Activated CD4-positive, alpha-beta memory T cell treated with anti-CD3 and anti-CD28 coated beads, Interleukin-2, amount 10 ng/mL, durations not matched to agents 7 days and 5 days (primary cell): Measurements from ENCODE around the gene CYSRT1. TPM values are rescaled to one million over a fixed set of nuclear protein-coding genes. Genes with fewer than 3 reads are reported as not detected.
A peak's percentile ranks its signal among the peaks of the same experiment; 100 is the strongest.

Experiments
- CTCF ChIA-PET: fragments of 350-600 bp; sonication (Branson Sonifier 250); formaldehyde crosslinking; loops from one replicate; lab custom pipeline; 2021; ENCODE audit warnings: antibody characterized with exemption, inconsistent platforms; lab: Charles Lee
- POLR2A ChIA-PET: fragments of 350-600 bp; sonication (Branson Sonifier 250); formaldehyde crosslinking; loops from one replicate; lab custom pipeline; 2021; ENCODE audit warnings: antibody characterized with exemption; lab: Charles Lee
- DNase-seq: peaks from one replicate; pipeline ENCODE4 v3.0.0-alpha.2; 2020
- H3K27ac Mint-ChIP-seq: one replicate; pipeline ENCODE4 v1.8.0; 2021; ENCODE audit warnings: mild to moderate bottlenecking, mixed read lengths
- H3K27me3 Mint-ChIP-seq: one replicate; pipeline ENCODE4 v1.8.0; 2021; ENCODE audit warnings: mixed read lengths
- H3K36me3 Mint-ChIP-seq: one replicate; pipeline ENCODE4 v1.8.0; 2021; ENCODE audit warnings: low read depth, mixed read lengths
- H3K4me1 Mint-ChIP-seq: one replicate; pipeline ENCODE4 v1.8.0; 2021; ENCODE audit warnings: mixed read lengths
- H3K4me3 Mint-ChIP-seq: one replicate; pipeline ENCODE4 v1.8.0; 2021; ENCODE audit warnings: mild to moderate bottlenecking, mixed read lengths
- H3K9me3 Mint-ChIP-seq: one replicate; pipeline ENCODE4 v1.8.0; 2021; ENCODE audit warnings: mixed read lengths
- total RNA-seq, 2 experiments: library from RNA; stranded (reverse); gene quantifications; one replicate each; pipeline ENCODE4 v1.2.3, GENCODE V29; 2021

The CYSRT1 gene
- total RNA-seq, 2 experiments from 2014 or later: 0.86 to 0.93 TPM

- no peak for DNase-seq
- Mint-ChIP-seq H3K27ac (no peak overlapping the region), H3K27me3 (no peaks in the 10 kb centered on the region), H3K36me3 (peaks cover 40% of the 10 kb centered on the region), H3K4me3 (no peak overlapping the region), H3K4me1 (peaks cover 12% of the 10 kb centered on the region), H3K9me3 (no peaks in the 10 kb centered on the region)
- CTCF ChIA-PET: interaction anchor here (0.7 to 1.3 kb wide), 3 partner anchors 10 to 30 kb away, joined by 4 to 6 read pairs (median 4); no protein-coding TSS in a partner anchor
- POLR2A ChIA-PET: interaction anchor here (1.2 to 1.8 kb wide), 3 partner anchors 10 to 26 kb away, joined by 3 to 5 read pairs (median 3); partner anchors contain the start of genes TOR4A and TUBB4B
Measured at GRCh38 chr9:137266585-137267453, 41.8 kb downstream of the CYSRT1 start.

- ChIA-PET CTCF (interaction anchor here (1.3 kb wide), 1 partner anchor 31 kb away, joined by 6 read pairs; no protein-coding TSS in a partner anchor), POLR2A (interaction anchor here (1.2 kb wide), 1 partner anchor 14 kb away, joined by 3 read pairs; no protein-coding TSS in a partner anchor)
- no peaks in the 10 kb centered on the region for H3K9me3 Mint-ChIP-seq
- H3K27ac Mint-ChIP-seq: no peak overlapping the region
- peaks cover 38% of the 10 kb centered on the region for H3K36me3 Mint-ChIP-seq
- H3K27me3 Mint-ChIP-seq: no peaks in the 10 kb centered on the region
- peaks cover 14% of the 10 kb centered on the region for H3K4me1 Mint-ChIP-seq
- no peak for DNase-seq
- no peak overlapping the region for H3K4me3 Mint-ChIP-seq
Measured at GRCh38 chr9:137267933-137268355, 43.0 kb downstream of the CYSRT1 start.

GRCh38 chr9:137268538-137269201 is 43.7 kb downstream of the CYSRT1 start:
- Mint-ChIP-seq H3K27ac (no peak overlapping the region), H3K27me3 (no peaks in the 10 kb centered on the region), H3K36me3 (peaks cover 39% of the 10 kb centered on the region), H3K4me3 (no peak overlapping the region), H3K9me3 (no peaks in the 10 kb centered on the region), H3K4me1 (peaks cover 14% of the 10 kb centered on the region)
- ChIA-PET POLR2A (interaction anchor here (0.7 to 1.1 kb wide), 3 partner anchors 9 to 27 kb away, joined by 3 read pairs; partner anchors contain the start of genes TOR4A and TUBB4B), CTCF (interaction anchor here (1.0 kb wide), 1 partner anchor 18 kb away, joined by 3 read pairs; no protein-coding TSS in a partner anchor)
- no peak for DNase-seq

- DNase-seq: no peak
- ChIA-PET CTCF (interaction anchor here (1.0 kb wide), 1 partner anchor 17 kb away, joined by 3 read pairs; no protein-coding TSS in a partner anchor), POLR2A (interaction anchor here (0.7 to 1.1 kb wide), 3 partner anchors 9 to 28 kb away, joined by 3 read pairs; partner anchors contain the start of genes TOR4A and TUBB4B)
- peaks cover 33% of the 10 kb centered on the region for H3K36me3 Mint-ChIP-seq
- no peaks in the 10 kb centered on the region for H3K9me3 Mint-ChIP-seq
- peaks cover 14% of the 10 kb centered on the region for H3K4me1 Mint-ChIP-seq
- H3K27me3 Mint-ChIP-seq: no peaks in the 10 kb centered on the region
- no peak overlapping the region for H3K27ac Mint-ChIP-seq
- H3K4me3 Mint-ChIP-seq: no peak overlapping the region
Measured at GRCh38 chr9:137269231-137269772, 44.3 kb downstream of the CYSRT1 start.

GRCh38 chr9:137270929-137271695 is 46.1 kb downstream of the CYSRT1 start:
- Mint-ChIP-seq H3K4me3 (no peak overlapping the region), H3K36me3 (peaks cover 30% of the 10 kb centered on the region), H3K4me1 (peaks cover 19% of the 10 kb centered on the region), H3K27ac (peak overlapping the region; percentile 1), H3K9me3 (no peaks in the 10 kb centered on the region), H3K27me3 (no peaks in the 10 kb centered on the region)
- ChIA-PET POLR2A (interaction anchor here (1.3 to 1.5 kb wide), 2 partner anchors 14 to 29 kb away, joined by 3 to 4 read pairs; no protein-coding TSS in a partner anchor), CTCF (no interaction called here)
- DNase-seq: peak; percentile 50

GRCh38 chr9:137271696-137272076 is 46.7 kb downstream of the CYSRT1 start:
- H3K4me1 Mint-ChIP-seq: peaks cover 22% of the 10 kb centered on the region
- CTCF ChIA-PET: no interaction called here
- H3K27ac Mint-ChIP-seq: no peak overlapping the region
- DNase-seq: no peak
- no peaks in the 10 kb centered on the region for H3K9me3 Mint-ChIP-seq
- POLR2A ChIA-PET: interaction anchor here (1.3 to 1.5 kb wide), 2 partner anchors 15 to 29 kb away, joined by 3 to 4 read pairs; no protein-coding TSS in a partner anchor
- no peak overlapping the region for H3K4me3 Mint-ChIP-seq
- no peaks in the 10 kb centered on the region for H3K27me3 Mint-ChIP-seq
- peaks cover 30% of the 10 kb centered on the region for H3K36me3 Mint-ChIP-seq

GRCh38 chr9:137272241-137273094 is 47.5 kb downstream of the CYSRT1 start:
- Mint-ChIP-seq H3K4me1 (peaks cover 27% of the 10 kb centered on the region), H3K27ac (no peak overlapping the region), H3K27me3 (no peaks in the 10 kb centered on the region), H3K9me3 (no peaks in the 10 kb centered on the region), H3K4me3 (no peak overlapping the region), H3K36me3 (peaks cover 26% of the 10 kb centered on the region)
- POLR2A ChIA-PET: interaction anchor here (1.3 to 1.5 kb wide), 3 partner anchors 16 to 32 kb away, joined by 3 to 7 read pairs (median 4); partner anchors contain the start of gene TUBB4B
- DNase-seq: no peak
- CTCF ChIA-PET: interaction anchor here (1.0 kb wide), 1 partner anchor 36 kb away, joined by 3 read pairs; no protein-coding TSS in a partner anchor

GRCh38 chr9:137273095-137273490 is 48.1 kb downstream of the CYSRT1 start:
- Mint-ChIP-seq H3K9me3 (no peaks in the 10 kb centered on the region), H3K4me3 (no peak overlapping the region), H3K4me1 (peaks cover 30% of the 10 kb centered on the region), H3K27ac (no peak overlapping the region), H3K36me3 (peaks cover 22% of the 10 kb centered on the region), H3K27me3 (no peaks in the 10 kb centered on the region)
- ChIA-PET POLR2A (interaction anchor here (1.3 kb wide), 2 partner anchors 18 to 33 kb away, joined by 5 to 7 read pairs; partner anchors contain the start of genes NELFB and TUBB4B), CTCF (interaction anchor here (1.0 kb wide), 1 partner anchor 36 kb away, joined by 3 read pairs; no protein-coding TSS in a partner anchor)
- no peak for DNase-seq

GRCh38 chr9:137273611-137274320 is 48.8 kb downstream of the CYSRT1 start:
- ChIA-PET POLR2A (interaction anchor here (1.1 to 1.4 kb wide), 5 partner anchors 18 to 33 kb away, joined by 3 to 7 read pairs (median 4); partner anchors contain the start of genes NELFB and TUBB4B), CTCF (interaction anchor here (1.3 kb wide), 1 partner anchor 13 kb away, joined by 5 read pairs; no protein-coding TSS in a partner anchor)
- H3K36me3 Mint-ChIP-seq: peaks cover 19% of the 10 kb centered on the region
- H3K9me3 Mint-ChIP-seq: no peaks in the 10 kb centered on the region
- no peak overlapping the region for H3K4me3 Mint-ChIP-seq
- no peak for DNase-seq
- H3K27ac Mint-ChIP-seq: no peak overlapping the region
- peaks cover 28% of the 10 kb centered on the region for H3K4me1 Mint-ChIP-seq
- no peaks in the 10 kb centered on the region for H3K27me3 Mint-ChIP-seq

- H3K27ac Mint-ChIP-seq: peak overlapping the region; percentile 47
- no peak for DNase-seq
- no peaks in the 10 kb centered on the region for H3K9me3 Mint-ChIP-seq
- ChIA-PET CTCF (interaction anchor here (0.8 to 1.3 kb wide), 2 partner anchors 11 to 39 kb away, joined by 3 to 5 read pairs; no protein-coding TSS in a partner anchor), POLR2A (interaction anchor here (1.1 to 1.2 kb wide), 2 partner anchors 31 to 35 kb away, joined by 4 read pairs; partner anchors contain the start of gene TUBB4B)
- peaks cover 10% of the 10 kb centered on the region for H3K36me3 Mint-ChIP-seq
- no peak overlapping the region for H3K4me3 Mint-ChIP-seq
- H3K27me3 Mint-ChIP-seq: no peaks in the 10 kb centered on the region
- peaks cover 30% of the 10 kb centered on the region for H3K4me1 Mint-ChIP-seq
Measured at GRCh38 chr9:137275203-137275587, 50.2 kb downstream of the CYSRT1 start.
